Measurements from ENCODE around the gene NAV2. TPM values are rescaled to one million over a fixed set of nuclear protein-coding genes. Genes with fewer than 3 reads are reported as not detected.

Gene NAV2
- total RNA-seq, 1 experiment from 2014 or later: 139 TPM

- intact Hi-C loops (cut with micrococcal nuclease): no loop called here
- Mint-ChIP-seq H3K9me3 (ENCODE audit: unreplicated experiment) (no peaks in the 10 kb centered on the region), H3K4me1 (ENCODE audit: insufficient read depth, unreplicated experiment) (peaks cover 41% of the 10 kb centered on the region), H3K27ac (ENCODE audit: low read depth, unreplicated experiment) (peak overlapping the region; percentile 82), H3K36me3 (ENCODE audit: insufficient read depth, unreplicated experiment) (peaks cover 14% of the 10 kb centered on the region), H3K27me3 (ENCODE audit: insufficient read depth, unreplicated experiment) (no peaks in the 10 kb centered on the region), H3K4me3 (ENCODE audit: unreplicated experiment) (no peak overlapping the region)
- DNase-seq (ENCODE audit: unreplicated experiment): no peak
- no TSS peak for BruUV-seq (replicated peaks)
- CTCF ChIA-PET: interaction anchor here (0.9 to 2.7 kb wide), 4 partner anchors 8 to 180 kb away, joined by 3 to 17 read pairs (median 6); no protein-coding TSS in a partner anchor
- TF ChIP-seq CTCF (IDR thresholded peaks at IDR 0.05; ENCODE audit: unreplicated experiment): no peak
- POLR2A ChIA-PET: interaction anchor here (1.0 to 3.3 kb wide), 2 partner anchors 13 to 137 kb away, joined by 3 to 18 read pairs; partner anchors contain the start of gene NAV2
These were observed 12.9 kb downstream of the NAV2 start for GRCh38 chr11:19725379-19726079.

DNA sequence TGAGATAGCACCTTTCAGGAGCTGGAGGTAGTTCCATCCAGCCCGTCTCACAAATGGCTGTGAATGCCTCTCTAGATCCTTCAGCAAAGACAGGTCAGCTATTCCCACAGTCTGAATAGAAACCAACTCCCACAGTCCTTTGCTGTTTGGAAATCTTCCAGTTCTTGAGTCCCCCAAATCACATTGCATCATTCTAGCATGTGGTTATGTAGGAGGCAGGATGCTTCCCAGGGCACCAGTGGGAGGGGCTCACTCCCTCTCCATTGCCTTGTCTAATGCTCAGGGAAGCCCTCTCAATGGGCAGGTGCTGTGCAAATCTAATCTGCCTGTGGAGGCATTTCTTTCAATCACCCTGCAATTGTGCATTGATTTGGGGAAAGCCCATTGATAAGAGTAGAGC lies 14.6 kb downstream of the NAV2 start:
- Mint-ChIP-seq H3K36me3 (ENCODE audit: insufficient read depth, unreplicated experiment) (peaks cover 7% of the 10 kb centered on the region), H3K27me3 (ENCODE audit: insufficient read depth, unreplicated experiment) (no peaks in the 10 kb centered on the region), H3K27ac (ENCODE audit: low read depth, unreplicated experiment) (no peak overlapping the region), H3K9me3 (ENCODE audit: unreplicated experiment) (no peaks in the 10 kb centered on the region), H3K4me1 (ENCODE audit: insufficient read depth, unreplicated experiment) (peaks cover 33% of the 10 kb centered on the region), H3K4me3 (ENCODE audit: unreplicated experiment) (no peak overlapping the region)
- ChIA-PET CTCF (interaction anchor here (0.8 to 2.3 kb wide), 7 partner anchors 10 to 175 kb away, joined by 3 to 14 read pairs (median 3); no protein-coding TSS in a partner anchor), POLR2A (interaction anchor here (0.7 to 1.7 kb wide), 3 partner anchors 12 to 149 kb away, joined by 3 to 4 read pairs (median 3); no protein-coding TSS in a partner anchor)
- no TSS peak for BruUV-seq (replicated peaks)
- peak; percentile 71 for DNase-seq (ENCODE audit: unreplicated experiment)
- intact Hi-C loops (cut with micrococcal nuclease): no loop called here
- TF ChIP-seq CTCF (IDR thresholded peaks at IDR 0.05; ENCODE audit: unreplicated experiment): no peak

GRCh38 chr11:19728436-19728835 lies 15.8 kb downstream of the NAV2 start:
- BruUV-seq (replicated peaks): no TSS peak
- DNase-seq (ENCODE audit: unreplicated experiment): no peak
- Mint-ChIP-seq H3K36me3 (ENCODE audit: insufficient read depth, unreplicated experiment) (peaks cover 7% of the 10 kb centered on the region), H3K27me3 (ENCODE audit: insufficient read depth, unreplicated experiment) (no peaks in the 10 kb centered on the region), H3K27ac (ENCODE audit: low read depth, unreplicated experiment) (no peak overlapping the region), H3K9me3 (ENCODE audit: unreplicated experiment) (no peaks in the 10 kb centered on the region), H3K4me3 (ENCODE audit: unreplicated experiment) (no peak overlapping the region), H3K4me1 (ENCODE audit: insufficient read depth, unreplicated experiment) (peaks cover 24% of the 10 kb centered on the region)
- intact Hi-C loops (cut with micrococcal nuclease): no loop called here
- ChIA-PET CTCF (interaction anchor here (0.6 to 2.3 kb wide), 3 partner anchors 14 to 174 kb away, joined by 3 to 14 read pairs (median 5); no protein-coding TSS in a partner anchor), POLR2A (interaction anchor here (0.6 to 1.5 kb wide), 2 partner anchors 13 to 60 kb away, joined by 3 to 4 read pairs; no protein-coding TSS in a partner anchor)
- TF ChIP-seq CTCF (IDR thresholded peaks at IDR 0.05; ENCODE audit: unreplicated experiment): no peak

DNA sequence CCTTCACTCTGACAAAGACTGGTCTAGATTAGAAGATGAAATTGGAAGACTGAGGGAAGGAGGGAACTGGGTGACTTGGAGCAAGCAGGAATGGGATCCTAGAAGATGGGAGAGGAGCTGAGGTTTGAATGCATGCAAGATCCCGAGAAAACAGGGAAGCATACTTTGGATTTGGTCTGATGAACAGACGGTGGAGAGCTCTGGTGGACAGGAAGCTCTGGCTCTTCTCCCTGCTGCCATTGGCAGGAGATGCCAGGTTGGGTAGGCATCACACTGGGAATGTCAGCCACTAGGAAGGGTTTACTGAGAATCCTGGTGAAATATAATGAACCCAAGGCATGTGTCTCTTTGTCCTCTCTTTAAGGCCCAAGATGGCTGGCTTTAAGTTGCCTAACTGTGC lies 16.5 kb downstream of the NAV2 start:
- H3K36me3 Mint-ChIP-seq (ENCODE audit: insufficient read depth, unreplicated experiment): no peaks in the 10 kb centered on the region
- no peak overlapping the region for H3K27ac Mint-ChIP-seq (ENCODE audit: low read depth, unreplicated experiment)
- H3K4me3 Mint-ChIP-seq (ENCODE audit: unreplicated experiment): no peak overlapping the region
- BruUV-seq (replicated peaks): no TSS peak
- H3K27me3 Mint-ChIP-seq (ENCODE audit: insufficient read depth, unreplicated experiment): no peaks in the 10 kb centered on the region
- no peak for TF ChIP-seq CTCF (IDR thresholded peaks at IDR 0.05; ENCODE audit: unreplicated experiment)
- H3K4me1 Mint-ChIP-seq (ENCODE audit: insufficient read depth, unreplicated experiment): peaks cover 17% of the 10 kb centered on the region
- CTCF ChIA-PET: interaction anchor here (0.7 to 0.8 kb wide), 3 partner anchors 13 to 157 kb away, joined by 3 to 4 read pairs (median 3); no protein-coding TSS in a partner anchor
- no peaks in the 10 kb centered on the region for H3K9me3 Mint-ChIP-seq (ENCODE audit: unreplicated experiment)
- POLR2A ChIA-PET: interaction anchor here (0.6 kb wide), 1 partner anchor 622 kb away, joined by 3 read pairs; no protein-coding TSS in a partner anchor
- DNase-seq (ENCODE audit: unreplicated experiment): no peak
- intact Hi-C loops (cut with micrococcal nuclease): no loop called here
